ENCODE results near the gene LCMT1.

The LCMT1 gene

DNA sequence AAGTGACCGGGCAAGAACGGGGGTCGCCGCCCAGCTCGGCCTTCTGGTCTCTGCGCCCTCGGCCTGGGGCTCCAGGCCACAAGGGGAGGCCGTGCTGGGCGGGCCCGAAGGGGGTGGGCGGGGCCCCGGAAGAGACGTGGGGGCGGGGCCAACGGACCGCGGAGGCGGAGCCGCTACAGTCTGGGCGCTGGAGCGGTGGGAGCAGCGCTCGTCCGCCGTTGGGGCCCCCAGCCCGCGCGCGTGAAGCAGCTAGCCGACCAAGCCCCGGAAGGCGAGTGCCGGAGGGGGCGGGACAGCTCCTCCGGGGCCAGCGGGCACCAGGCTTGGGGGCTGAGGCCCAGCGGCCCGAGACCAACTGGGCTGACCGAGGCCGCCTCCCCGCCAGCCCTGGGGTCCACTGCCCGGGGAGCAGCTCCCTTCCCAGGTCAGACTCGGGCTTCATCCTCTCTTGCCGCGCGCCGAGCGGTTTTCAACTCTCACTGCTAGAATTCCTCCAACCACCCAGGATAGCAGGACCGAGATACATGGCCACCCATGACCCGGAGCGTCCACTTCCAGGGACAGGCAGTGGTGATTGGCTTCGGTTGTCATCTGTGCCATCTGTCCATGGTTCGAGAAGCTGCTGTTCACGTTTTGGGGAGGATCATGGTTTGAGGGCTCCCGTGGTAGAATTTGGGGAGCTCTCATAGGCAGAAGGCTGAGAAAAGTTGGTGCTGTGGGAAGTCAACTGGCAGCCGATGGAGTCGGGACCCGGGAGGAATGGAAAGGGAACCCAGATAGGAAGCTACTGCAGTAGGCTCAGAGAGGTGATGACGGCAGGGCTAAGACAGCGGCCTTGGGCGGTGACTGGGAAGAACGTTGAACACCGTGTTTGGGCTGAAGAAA, 44.6 kb upstream of the LCMT1 start:
- DNase-seq (no peak), ATAC-seq (ENCODE audit: insufficient read depth, low read depth) (no peak)
- Histone ChIP-seq H3K27me3 (ENCODE audit: insufficient read depth, low read length, poor library complexity) (no peaks in the 10 kb centered on the region), H3K4me3 (ENCODE audit: low read depth in 1 of 2, low read length in 2 of 2) (no peak overlapping the region), H3K27ac (ENCODE audit: low read length) (no peak overlapping the region), H2AFZ (ENCODE audit: low read depth, low read length) (no peak overlapping the region), H3K4me2 (ENCODE audit: insufficient read depth, low read length) (no peak overlapping the region), H3K9me3 (ENCODE audit: insufficient read depth, low read length, severe bottlenecking) (no peaks in the 10 kb centered on the region), H3K9ac (ENCODE audit: low read depth, low read length) (no peak overlapping the region), H3K36me3 (ENCODE audit: insufficient read depth, low read length) (no peaks in the 10 kb centered on the region), H3K79me2 (ENCODE audit: insufficient read depth, low read length) (no peaks in the 10 kb centered on the region), H4K20me1 (ENCODE audit: insufficient read depth, low read length) (no peaks in the 10 kb centered on the region), H3K4me1 (ENCODE audit: insufficient read depth, low read length) (no peaks in the 10 kb centered on the region)
- no peak for TF ChIP-seq EZH2 (IDR thresholded peaks at IDR 0.05; ENCODE audit: borderline replicate concordance, low read depth, low read length, severe bottlenecking)
- TF ChIP-seq, protein P1, sequence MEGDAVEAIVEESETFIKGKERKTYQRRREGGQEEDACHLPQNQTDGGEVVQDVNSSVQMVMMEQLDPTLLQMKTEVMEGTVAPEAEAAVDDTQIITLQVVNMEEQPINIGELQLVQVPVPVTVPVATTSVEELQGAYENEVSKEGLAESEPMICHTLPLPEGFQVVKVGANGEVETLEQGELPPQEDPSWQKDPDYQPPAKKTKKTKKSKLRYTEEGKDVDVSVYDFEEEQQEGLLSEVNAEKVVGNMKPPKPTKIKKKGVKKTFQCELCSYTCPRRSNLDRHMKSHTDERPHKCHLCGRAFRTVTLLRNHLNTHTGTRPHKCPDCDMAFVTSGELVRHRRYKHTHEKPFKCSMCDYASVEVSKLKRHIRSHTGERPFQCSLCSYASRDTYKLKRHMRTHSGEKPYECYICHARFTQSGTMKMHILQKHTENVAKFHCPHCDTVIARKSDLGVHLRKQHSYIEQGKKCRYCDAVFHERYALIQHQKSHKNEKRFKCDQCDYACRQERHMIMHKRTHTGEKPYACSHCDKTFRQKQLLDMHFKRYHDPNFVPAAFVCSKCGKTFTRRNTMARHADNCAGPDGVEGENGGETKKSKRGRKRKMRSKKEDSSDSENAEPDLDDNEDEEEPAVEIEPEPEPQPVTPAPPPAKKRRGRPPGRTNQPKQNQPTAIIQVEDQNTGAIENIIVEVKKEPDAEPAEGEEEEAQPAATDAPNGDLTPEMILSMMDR (IDR thresholded peaks at IDR 0.05; ENCODE audit: borderline replicate concordance, extremely low read depth, low read length, poor library complexity, severe bottlenecking): no peak

DNA sequence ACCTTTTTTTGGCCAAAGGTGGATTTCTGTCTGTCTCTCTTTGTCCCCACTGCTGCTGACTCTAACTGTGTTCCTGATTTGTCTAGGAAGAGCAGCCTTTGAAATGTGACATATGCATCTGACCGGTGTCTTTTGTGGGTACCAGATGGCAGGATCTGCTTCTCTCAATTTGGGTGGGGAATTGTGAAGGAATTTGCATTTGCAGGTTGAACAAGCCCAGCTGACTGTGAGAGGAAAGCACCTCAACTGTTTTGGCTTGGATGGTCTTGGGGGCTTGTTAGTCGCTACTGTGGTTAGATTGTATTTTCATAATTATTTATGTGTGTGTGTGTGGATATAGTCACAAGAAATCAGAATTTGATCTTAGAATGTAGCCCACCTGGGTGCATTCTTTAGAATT, 37.7 kb upstream of the LCMT1 start:
- Histone ChIP-seq H3K4me2 (ENCODE audit: insufficient read depth, low read length) (no peak overlapping the region), H3K27ac (ENCODE audit: low read length) (no peak overlapping the region), H3K4me3 (ENCODE audit: low read depth in 1 of 2, low read length in 2 of 2) (no peak overlapping the region)

DNA sequence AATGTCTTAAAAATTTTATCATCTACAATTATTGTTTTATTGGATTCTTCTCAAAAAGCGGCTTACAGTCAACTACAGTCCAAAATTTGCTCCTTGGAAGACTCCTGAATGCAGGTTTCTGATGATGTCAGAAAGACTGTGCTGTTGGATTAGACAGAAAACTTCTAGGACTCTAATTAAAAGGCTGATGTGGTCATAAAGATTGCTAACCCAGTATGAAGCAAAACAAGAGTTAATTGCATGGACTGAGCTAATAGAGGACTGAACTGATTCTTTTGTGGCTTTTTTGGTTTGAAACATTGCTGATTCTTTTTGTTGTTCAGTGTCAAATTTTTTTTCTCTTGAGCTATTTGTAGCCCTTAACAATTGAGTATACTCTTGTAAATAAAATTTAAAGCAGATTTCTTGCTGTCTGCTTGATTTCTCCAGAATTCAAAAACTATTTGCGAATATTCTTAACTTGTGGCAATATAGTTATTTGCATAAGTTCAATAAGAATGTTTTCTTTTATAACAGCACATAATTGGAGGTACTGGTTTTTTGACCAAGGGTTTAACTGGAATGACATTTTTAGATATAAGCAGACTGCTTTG, 33.1 kb upstream of the LCMT1 start:
- H2AFZ ChIP-seq (ENCODE audit: low read depth, low read length): no peak overlapping the region
- H3K27ac ChIP-seq (ENCODE audit: low read length): no peak overlapping the region
- DNase-seq (no peak), ATAC-seq (ENCODE audit: insufficient read depth, low read depth) (no peak)
- no peaks in the 10 kb centered on the region for H3K27me3 ChIP-seq (ENCODE audit: insufficient read depth, low read length, poor library complexity)
- H3K79me2 ChIP-seq (ENCODE audit: insufficient read depth, low read length): no peaks in the 10 kb centered on the region
- H4K20me1 ChIP-seq (ENCODE audit: insufficient read depth, low read length): no peaks in the 10 kb centered on the region
- peaks cover 5% of the 10 kb centered on the region for H3K9me3 ChIP-seq (ENCODE audit: insufficient read depth, low read length, severe bottlenecking)
- no peaks in the 10 kb centered on the region for H3K4me1 ChIP-seq (ENCODE audit: insufficient read depth, low read length)
- no peaks in the 10 kb centered on the region for H3K36me3 ChIP-seq (ENCODE audit: insufficient read depth, low read length)
- H3K4me3 ChIP-seq (ENCODE audit: low read depth in 1 of 2, low read length in 2 of 2): no peak overlapping the region
- no peak overlapping the region for H3K9ac ChIP-seq (ENCODE audit: low read depth, low read length)
- no peak overlapping the region for H3K4me2 ChIP-seq (ENCODE audit: insufficient read depth, low read length)
- TF ChIP-seq EZH2 (IDR thresholded peaks at IDR 0.05; ENCODE audit: borderline replicate concordance, low read depth, low read length, severe bottlenecking): no peak
- TF ChIP-seq, protein P1 (IDR thresholded peaks at IDR 0.05; ENCODE audit: borderline replicate concordance, extremely low read depth, low read length, poor library complexity, severe bottlenecking): no peak

More for the DNA sequence above, 37.7 kb upstream of the LCMT1 start:
- TF ChIP-seq, protein P1 (IDR thresholded peaks at IDR 0.05; ENCODE audit: borderline replicate concordance, extremely low read depth, low read length, poor library complexity, severe bottlenecking): no peak
- peaks cover 5% of the 10 kb centered on the region for H3K9me3 ChIP-seq (ENCODE audit: insufficient read depth, low read length, severe bottlenecking)
- DNase-seq (no peak), ATAC-seq (ENCODE audit: insufficient read depth, low read depth) (no peak)
- no peaks in the 10 kb centered on the region for H3K27me3 ChIP-seq (ENCODE audit: insufficient read depth, low read length, poor library complexity)
- no peaks in the 10 kb centered on the region for H3K4me1 ChIP-seq (ENCODE audit: insufficient read depth, low read length)
- H3K79me2 ChIP-seq (ENCODE audit: insufficient read depth, low read length): no peaks in the 10 kb centered on the region
- H3K36me3 ChIP-seq (ENCODE audit: insufficient read depth, low read length): no peaks in the 10 kb centered on the region
- no peaks in the 10 kb centered on the region for H4K20me1 ChIP-seq (ENCODE audit: insufficient read depth, low read length)
- no peak overlapping the region for H2AFZ ChIP-seq (ENCODE audit: low read depth, low read length)
- H3K9ac ChIP-seq (ENCODE audit: low read depth, low read length): no peak overlapping the region
